Activated T-helper 17 cell treated with anti-CD3 and anti-CD28 coated beads, Interleukin-2, amount 50 U/mL, for 72 hours (primary cell): ENCODE data around the gene GNB1. TPM values are rescaled to one million over a fixed set of nuclear protein-coding genes. Genes with fewer than 3 reads are reported as not detected.

Experiments used
- ATAC-seq: fragments of 150-1000 bp; cut with Tn5 transposase; replicated peaks from 2 replicates; pipeline ENCODE4 v1.10.0; 2021; ENCODE audit warnings: mild to moderate bottlenecking, moderate library complexity
- H3K27ac Mint-ChIP-seq: one replicate; pipeline ENCODE4 v1.8.0; 2022; ENCODE audit warnings: mixed read lengths
- H3K27me3 Mint-ChIP-seq: one replicate; pipeline ENCODE4 v1.8.0; 2022; ENCODE audit warnings: mixed read lengths
- H3K36me3 Mint-ChIP-seq: one replicate; pipeline ENCODE4 v1.8.0; 2022; ENCODE audit warnings: low read depth, mild to moderate bottlenecking, mixed read lengths
- H3K4me1 Mint-ChIP-seq: one replicate; pipeline ENCODE4 v1.8.0; 2022; ENCODE audit warnings: mixed read lengths
- H3K4me3 Mint-ChIP-seq: one replicate; pipeline ENCODE4 v1.8.0; 2022; ENCODE audit warnings: mild to moderate bottlenecking, mixed read lengths
- H3K9me3 Mint-ChIP-seq: one replicate; pipeline ENCODE4 v1.8.0; 2022; ENCODE audit warnings: mixed read lengths
- total RNA-seq, 2 donors: library from RNA; stranded (reverse); gene quantifications; one replicate each; pipeline ENCODE4 v1.2.3, GENCODE V29; 2022

Gene GNB1
- total RNA-seq, 2 donors from 2014 or later, result 266 to 410 TPM

GRCh38 chr1:1827089-1827848, 63.6 kb downstream of the GNB1 start:
- H3K4me1 Mint-ChIP-seq, result peaks cover 26% of the 10 kb centered on the region

GRCh38 chr1:1826356-1827088, 64.4 kb downstream of the GNB1 start:
- H3K9me3 Mint-ChIP-seq, result no peaks in the 10 kb centered on the region
- peaks cover 23% of the 10 kb centered on the region for H3K4me1 Mint-ChIP-seq
- H3K4me3 Mint-ChIP-seq, result no peak overlapping the region
- H3K27me3 Mint-ChIP-seq, result no peaks in the 10 kb centered on the region
- ATAC-seq, result no peak
- peaks cover 73% of the 10 kb centered on the region for H3K36me3 Mint-ChIP-seq
- H3K27ac Mint-ChIP-seq, result peak overlapping the region; percentile 34

More at GRCh38 chr1:1827089-1827848, 63.6 kb downstream of the GNB1 start:
- ATAC-seq, result no peak
- H3K36me3 Mint-ChIP-seq, result peaks cover 74% of the 10 kb centered on the region
- H3K4me3 Mint-ChIP-seq, result no peak overlapping the region
- H3K27me3 Mint-ChIP-seq, result no peaks in the 10 kb centered on the region
- no peak overlapping the region for H3K27ac Mint-ChIP-seq
- H3K9me3 Mint-ChIP-seq, result no peaks in the 10 kb centered on the region

GRCh38 chr1:1825217-1825616, 65.7 kb downstream of the GNB1 start:
- Mint-ChIP-seq H3K27ac (peak overlapping the region; percentile 66), H3K9me3 (no peaks in the 10 kb centered on the region), H3K36me3 (peaks cover 74% of the 10 kb centered on the region), H3K4me1 (peaks cover 23% of the 10 kb centered on the region), H3K4me3 (peak overlapping the region; percentile 38), H3K27me3 (no peaks in the 10 kb centered on the region)
- peak; percentile 77 for ATAC-seq

GRCh38 chr1:1819762-1820161, 71.1 kb downstream of the GNB1 start:
- Mint-ChIP-seq H3K4me1 (peaks cover 6% of the 10 kb centered on the region), H3K9me3 (no peaks in the 10 kb centered on the region), H3K36me3 (peaks cover 76% of the 10 kb centered on the region), H3K27me3 (no peaks in the 10 kb centered on the region), H3K4me3 (no peak overlapping the region), H3K27ac (no peak overlapping the region)
- ATAC-seq, result no peak

- no peaks in the 10 kb centered on the region for H3K9me3 Mint-ChIP-seq
- peaks cover 83% of the 10 kb centered on the region for H3K36me3 Mint-ChIP-seq
- ATAC-seq, result no peak
- peaks cover 5% of the 10 kb centered on the region for H3K4me1 Mint-ChIP-seq
- no peak overlapping the region for H3K4me3 Mint-ChIP-seq
- H3K27me3 Mint-ChIP-seq, result no peaks in the 10 kb centered on the region
- H3K27ac Mint-ChIP-seq, result no peak overlapping the region
These were observed 73.7 kb downstream of the GNB1 start for GRCh38 chr1:1817221-1817620.

- Mint-ChIP-seq H3K27me3 (no peaks in the 10 kb centered on the region), H3K27ac (peak overlapping the region; percentile 44), H3K36me3 (peaks cover 82% of the 10 kb centered on the region), H3K4me3 (no peak overlapping the region), H3K9me3 (no peaks in the 10 kb centered on the region), H3K4me1 (peaks cover 5% of the 10 kb centered on the region)
- no peak for ATAC-seq
These were observed 75.1 kb downstream of the GNB1 start for GRCh38 chr1:1815606-1816281.

- ATAC-seq, result no peak
- Mint-ChIP-seq H3K27me3 (no peaks in the 10 kb centered on the region), H3K27ac (no peak overlapping the region), H3K9me3 (no peaks in the 10 kb centered on the region), H3K36me3 (peaks cover 82% of the 10 kb centered on the region), H3K4me1 (no peaks in the 10 kb centered on the region), H3K4me3 (no peak overlapping the region)
These were observed 81.4 kb downstream of the GNB1 start for GRCh38 chr1:1809489-1809888.

- no peaks in the 10 kb centered on the region for H3K27me3 Mint-ChIP-seq
- H3K4me3 Mint-ChIP-seq, result no peak overlapping the region
- no peak for ATAC-seq
- no peaks in the 10 kb centered on the region for H3K4me1 Mint-ChIP-seq
- H3K36me3 Mint-ChIP-seq, result peaks cover 79% of the 10 kb centered on the region
- no peak overlapping the region for H3K27ac Mint-ChIP-seq
- H3K9me3 Mint-ChIP-seq, result no peaks in the 10 kb centered on the region
These were observed 82.7 kb downstream of the GNB1 start for GRCh38 chr1:1808206-1808605.

- H3K36me3 Mint-ChIP-seq, result peaks cover 79% of the 10 kb centered on the region
- no peaks in the 10 kb centered on the region for H3K9me3 Mint-ChIP-seq
- no peak overlapping the region for H3K27ac Mint-ChIP-seq
- H3K4me1 Mint-ChIP-seq, result peaks cover 2% of the 10 kb centered on the region
- no peak overlapping the region for H3K4me3 Mint-ChIP-seq
- H3K27me3 Mint-ChIP-seq, result no peaks in the 10 kb centered on the region
- ATAC-seq, result peak; percentile 61
These were observed 84.0 kb downstream of the GNB1 start for GRCh38 chr1:1806890-1807289.

GRCh38 chr1:1804301-1804700, 86.6 kb downstream of the GNB1 start:
- Mint-ChIP-seq H3K27me3 (no peaks in the 10 kb centered on the region), H3K9me3 (no peaks in the 10 kb centered on the region), H3K36me3 (peaks cover 94% of the 10 kb centered on the region), H3K27ac (no peak overlapping the region), H3K4me3 (no peak overlapping the region), H3K4me1 (peaks cover 7% of the 10 kb centered on the region)
- ATAC-seq, result no peak

GRCh38 chr1:1802871-1803270, 88.0 kb downstream of the GNB1 start:
- no peak overlapping the region for H3K4me3 Mint-ChIP-seq
- H3K27me3 Mint-ChIP-seq, result no peaks in the 10 kb centered on the region
- H3K4me1 Mint-ChIP-seq, result peaks cover 7% of the 10 kb centered on the region
- ATAC-seq, result no peak
- no peaks in the 10 kb centered on the region for H3K9me3 Mint-ChIP-seq
- peak overlapping the region; percentile 26 for H3K27ac Mint-ChIP-seq
- peaks cover 97% of the 10 kb centered on the region for H3K36me3 Mint-ChIP-seq

GRCh38 chr1:1799716-1800115, 91.2 kb downstream of the GNB1 start:
- H3K9me3 Mint-ChIP-seq, result no peaks in the 10 kb centered on the region
- no peaks in the 10 kb centered on the region for H3K27me3 Mint-ChIP-seq
- peaks cover 96% of the 10 kb centered on the region for H3K36me3 Mint-ChIP-seq
- no peak for ATAC-seq
- peaks cover 7% of the 10 kb centered on the region for H3K4me1 Mint-ChIP-seq
- peak overlapping the region; percentile 46 for H3K27ac Mint-ChIP-seq
- H3K4me3 Mint-ChIP-seq, result no peak overlapping the region

GRCh38 chr1:1797731-1798341, 93.1 kb downstream of the GNB1 start:
- Mint-ChIP-seq H3K27me3 (no peaks in the 10 kb centered on the region), H3K4me1 (peaks cover 7% of the 10 kb centered on the region), H3K9me3 (no peaks in the 10 kb centered on the region), H3K36me3 (peaks cover 99% of the 10 kb centered on the region), H3K4me3 (no peak overlapping the region), H3K27ac (peak overlapping the region; percentile 15)
- ATAC-seq, result no peak

GRCh38 chr1:1796466-1796865, 94.4 kb downstream of the GNB1 start:
- peaks cover 99% of the 10 kb centered on the region for H3K36me3 Mint-ChIP-seq
- peaks cover 2% of the 10 kb centered on the region for H3K4me1 Mint-ChIP-seq
- no peak for ATAC-seq
- H3K27ac Mint-ChIP-seq, result no peak overlapping the region
- no peaks in the 10 kb centered on the region for H3K27me3 Mint-ChIP-seq
- no peaks in the 10 kb centered on the region for H3K9me3 Mint-ChIP-seq
- no peak overlapping the region for H3K4me3 Mint-ChIP-seq
